ENCODE data around the gene GRIK3.

GRIK3 gene

GRCh38 chr1:36807262-36807661, 227.1 kb downstream of the GRIK3 start:
- no peak for DNase-seq

- no peak for DNase-seq
These were observed 228.2 kb downstream of the GRIK3 start for GRCh38 chr1:36805979-36806640.

- DNase-seq, result no peak
These were observed 229.5 kb downstream of the GRIK3 start for GRCh38 chr1:36804669-36805314.

GRCh38 chr1:36803868-36804570, 230.3 kb downstream of the GRIK3 start:
- no peak for DNase-seq

- DNase-seq, result no peak
These were observed 232.3 kb downstream of the GRIK3 start for GRCh38 chr1:36802018-36802417.

- DNase-seq, result no peak
These were observed 236.6 kb downstream of the GRIK3 start for GRCh38 chr1:36797761-36798160.

GRCh38 chr1:36796733-36797132, 237.6 kb downstream of the GRIK3 start:
- no peak for DNase-seq

- no peak for DNase-seq
These were observed 238.2 kb downstream of the GRIK3 start for GRCh38 chr1:36796106-36796590.

- DNase-seq, result no peak
These were observed 239.9 kb downstream of the GRIK3 start for GRCh38 chr1:36794460-36794859.

- DNase-seq, result no peak
These were observed 240.9 kb downstream of the GRIK3 start for GRCh38 chr1:36793452-36793851.

- DNase-seq, result no peak
These were observed 242.0 kb downstream of the GRIK3 start for GRCh38 chr1:36792292-36792691.

GRCh38 chr1:36790191-36790590, 244.1 kb downstream of the GRIK3 start:
- DNase-seq, result no peak

GRCh38 chr1:36789535-36789934, 244.8 kb downstream of the GRIK3 start:
- DNase-seq, result no peak

- DNase-seq, result no peak
These were observed 246.9 kb downstream of the GRIK3 start for GRCh38 chr1:36787312-36787913.

GRCh38 chr1:36786425-36786824, 247.9 kb downstream of the GRIK3 start:
- DNase-seq, result no peak

- no peak for DNase-seq
These were observed 250.0 kb downstream of the GRIK3 start for GRCh38 chr1:36784147-36784859.

GRCh38 chr1:36783475-36783874, 250.8 kb downstream of the GRIK3 start:
- DNase-seq, result no peak

GRCh38 chr1:36782785-36783184, 251.5 kb downstream of the GRIK3 start:
- no peak for DNase-seq

- no peak for DNase-seq
These were observed 252.2 kb downstream of the GRIK3 start for GRCh38 chr1:36782085-36782484.

GRCh38 chr1:36781098-36781497, 253.2 kb downstream of the GRIK3 start:
- DNase-seq, result no peak

- DNase-seq, result no peak
These were observed 255.6 kb downstream of the GRIK3 start for GRCh38 chr1:36778740-36779139.

- DNase-seq, result no peak
These were observed 257.1 kb downstream of the GRIK3 start for GRCh38 chr1:36776948-36777831.

Data from GF-D8 (cell line).